Measurements from ENCODE around the gene MBD1.
"Not testable (repeated sequence)": the region's sequence is repeated elsewhere in the genome, so short reads cannot be mapped to it uniquely, and the experiment has no call there.

Gene MBD1

DNA sequence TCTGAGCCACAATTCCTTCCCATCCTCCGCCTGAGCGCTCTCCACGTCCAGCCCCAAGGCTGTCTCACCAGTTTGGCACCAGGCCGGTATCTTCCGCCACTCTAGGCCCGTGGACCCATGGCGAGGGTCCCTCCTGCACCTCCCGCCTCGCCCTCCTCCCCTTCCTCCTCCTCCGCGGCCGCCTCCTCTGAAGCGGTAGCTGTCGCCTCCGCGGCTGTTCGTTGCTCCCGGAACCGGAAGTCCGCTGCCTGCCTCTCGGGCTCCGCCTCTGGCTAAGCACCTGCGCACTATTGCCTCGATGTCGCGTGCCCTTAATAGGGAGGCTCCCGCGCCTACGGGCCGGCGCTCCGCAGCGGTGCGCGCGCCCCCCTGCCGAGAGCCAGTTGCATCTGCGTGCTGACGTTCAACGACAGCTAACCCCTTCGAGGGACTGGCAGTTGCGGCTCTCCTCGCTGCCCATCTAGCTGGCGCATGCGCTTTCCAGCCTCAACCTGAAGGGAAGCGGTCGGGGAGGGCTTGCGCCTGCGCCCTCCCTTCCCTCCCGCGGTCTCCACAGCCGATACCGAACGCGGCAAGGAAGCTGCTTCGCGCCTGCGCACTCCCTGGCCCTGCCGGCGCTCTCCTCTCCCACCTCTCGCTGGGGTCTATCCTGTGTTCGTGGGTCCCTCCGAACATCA lies at the start of gene MBD1:
Gene MBD1, minus strand, starts transcription at position 229 of the 677 bp plus-strand sequence. CDS start 1,531 bp downstream, outside the sequence.
- Histone ChIP-seq H3K9ac (ENCODE audit: low read length) (peak within 1 kb of the TSS; percentile 98), H3K36me3 (ENCODE audit: control insufficient read depth, insufficient read depth, low read length, severe bottlenecking) (peaks cover 38% of the 10 kb centered on the region), H3K9me3 (ENCODE audit: control insufficient read depth, low read length) (no peaks in the 10 kb centered on the region), H3K27me3 (replicated peaks; ENCODE audit: control insufficient read depth, insufficient read depth, low read length) (no peaks in the 10 kb centered on the region), H3K4me3 (ENCODE audit: low read length) (peak within 1 kb of the TSS; percentile 99), H3K4me1 (ENCODE audit: control insufficient read depth, insufficient read depth, low read length) (peaks cover 23% of the 10 kb centered on the region)
- DNase-seq (ENCODE audit: low read depth): peak; percentile 99

GRCh38 chr18:50330176-50330575 lies 48.9 kb upstream of the MBD1 start:
- peaks cover 5% of the 10 kb centered on the region for H3K9me3 ChIP-seq (ENCODE audit: control insufficient read depth, low read length)
- no peaks in the 10 kb centered on the region for H3K4me1 ChIP-seq (ENCODE audit: control insufficient read depth, insufficient read depth, low read length)
- peaks cover 13% of the 10 kb centered on the region for H3K27me3 ChIP-seq (replicated peaks; ENCODE audit: control insufficient read depth, insufficient read depth, low read length)
- H3K4me3 ChIP-seq (ENCODE audit: low read length): no peak overlapping the region
- H3K9ac ChIP-seq (ENCODE audit: low read length): no peak overlapping the region
- DNase-seq (ENCODE audit: low read depth): no peak
- no peaks in the 10 kb centered on the region for H3K36me3 ChIP-seq (ENCODE audit: control insufficient read depth, insufficient read depth, low read length, severe bottlenecking)

- DNase-seq (ENCODE audit: low read depth): no peak
- H3K9me3 ChIP-seq (ENCODE audit: control insufficient read depth, low read length): peaks cover 5% of the 10 kb centered on the region
- no peak overlapping the region for H3K9ac ChIP-seq (ENCODE audit: low read length)
- H3K4me1 ChIP-seq (ENCODE audit: control insufficient read depth, insufficient read depth, low read length): no peaks in the 10 kb centered on the region
- H3K4me3 ChIP-seq (ENCODE audit: low read length): no peak overlapping the region
- no peaks in the 10 kb centered on the region for H3K36me3 ChIP-seq (ENCODE audit: control insufficient read depth, insufficient read depth, low read length, severe bottlenecking)
- peaks cover 13% of the 10 kb centered on the region for H3K27me3 ChIP-seq (replicated peaks; ENCODE audit: control insufficient read depth, insufficient read depth, low read length)
Observed at GRCh38 chr18:50327983-50328382, 46.7 kb upstream of the MBD1 start.

- no peak overlapping the region for H3K4me3 ChIP-seq (ENCODE audit: low read length)
- H3K9me3 ChIP-seq (ENCODE audit: control insufficient read depth, low read length): no peaks in the 10 kb centered on the region
- H3K36me3 ChIP-seq (ENCODE audit: control insufficient read depth, insufficient read depth, low read length, severe bottlenecking): no peaks in the 10 kb centered on the region
- peaks cover 2% of the 10 kb centered on the region for H3K27me3 ChIP-seq (replicated peaks; ENCODE audit: control insufficient read depth, insufficient read depth, low read length)
- H3K9ac ChIP-seq (ENCODE audit: low read length): no peak overlapping the region
- no peaks in the 10 kb centered on the region for H3K4me1 ChIP-seq (ENCODE audit: control insufficient read depth, insufficient read depth, low read length)
- no peak for DNase-seq (ENCODE audit: low read depth)
Observed at GRCh38 chr18:50320719-50321118, 39.4 kb upstream of the MBD1 start.

DNA sequence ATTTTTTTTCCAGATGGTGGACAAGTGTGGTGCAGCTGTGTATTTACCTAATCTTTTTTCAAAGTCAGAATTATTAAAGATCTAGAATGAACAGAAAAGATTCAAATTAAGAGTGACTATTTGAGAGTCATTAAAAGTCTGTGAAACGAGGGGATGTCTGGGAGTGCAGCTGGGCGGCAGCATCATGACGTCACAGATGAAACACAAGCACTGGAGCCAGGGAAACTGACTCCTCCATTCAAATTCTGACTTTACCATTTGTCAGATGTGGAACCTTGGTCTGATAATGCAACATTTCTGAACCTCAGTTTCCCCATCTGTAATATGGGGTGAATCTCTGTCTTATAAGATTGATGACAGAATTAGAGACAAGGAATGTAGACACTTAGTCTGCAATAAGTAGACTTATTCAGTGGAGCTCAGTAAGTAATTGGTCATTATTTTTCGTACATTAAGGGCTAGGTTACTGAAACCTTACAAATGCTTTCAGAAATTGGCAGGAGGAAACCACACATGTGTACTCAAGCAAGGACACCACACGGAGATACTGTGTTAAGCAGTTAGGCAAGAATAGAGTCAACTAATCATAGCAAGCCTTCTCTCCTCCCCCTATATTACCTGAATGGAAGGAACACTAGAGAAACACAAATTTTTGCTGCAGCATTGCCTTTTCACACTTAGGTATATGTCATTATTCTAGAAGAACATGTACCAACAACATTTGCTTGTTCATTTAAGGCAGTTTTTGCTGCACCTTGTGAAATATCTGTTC lies 34.0 kb upstream of the MBD1 start:
- peaks cover 5% of the 10 kb centered on the region for H3K27me3 ChIP-seq (replicated peaks; ENCODE audit: control insufficient read depth, insufficient read depth, low read length)
- no peak overlapping the region for H3K4me3 ChIP-seq (ENCODE audit: low read length)
- H3K36me3 ChIP-seq (ENCODE audit: control insufficient read depth, insufficient read depth, low read length, severe bottlenecking): no peaks in the 10 kb centered on the region
- H3K9me3 ChIP-seq (ENCODE audit: control insufficient read depth, low read length): no peaks in the 10 kb centered on the region
- H3K4me1 ChIP-seq (ENCODE audit: control insufficient read depth, insufficient read depth, low read length): no peaks in the 10 kb centered on the region
- DNase-seq (ENCODE audit: low read depth): no peak
- no peak overlapping the region for H3K9ac ChIP-seq (ENCODE audit: low read length)

DNA sequence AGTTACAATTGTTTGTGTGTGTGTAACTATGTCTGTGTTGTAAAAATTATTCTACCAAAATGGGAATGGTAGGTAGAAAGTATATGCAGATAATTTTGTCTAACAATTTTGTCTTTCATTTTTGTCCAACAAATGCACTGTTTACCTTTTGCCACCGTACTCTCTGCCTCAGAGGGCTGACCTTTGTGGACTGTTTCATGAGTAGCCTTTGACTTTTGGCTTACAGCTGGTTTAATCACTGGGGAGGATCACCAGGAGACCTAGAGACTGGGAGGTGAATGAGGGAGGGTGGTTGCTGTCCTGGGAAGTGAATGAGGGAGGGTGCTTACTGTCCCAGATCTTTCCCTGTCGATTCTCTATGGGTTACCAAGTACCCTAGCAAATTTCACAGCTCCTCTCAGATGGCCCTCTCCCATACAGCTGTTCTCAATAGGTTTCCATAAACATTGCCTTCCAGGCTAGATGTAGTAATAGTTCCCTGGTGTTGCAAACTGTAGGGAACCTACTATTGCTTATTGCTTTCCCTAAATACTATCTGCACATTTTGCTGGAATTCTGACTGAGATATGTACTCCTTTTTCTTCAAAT lies 32.6 kb upstream of the MBD1 start:
- Histone ChIP-seq H3K4me3 (ENCODE audit: low read length) (no peak overlapping the region), H3K36me3 (ENCODE audit: control insufficient read depth, insufficient read depth, low read length, severe bottlenecking) (no peaks in the 10 kb centered on the region), H3K9me3 (ENCODE audit: control insufficient read depth, low read length) (no peaks in the 10 kb centered on the region), H3K27me3 (replicated peaks; ENCODE audit: control insufficient read depth, insufficient read depth, low read length) (peaks cover 5% of the 10 kb centered on the region), H3K9ac (ENCODE audit: low read length) (no peak overlapping the region), H3K4me1 (ENCODE audit: control insufficient read depth, insufficient read depth, low read length) (no peaks in the 10 kb centered on the region)
- no peak for DNase-seq (ENCODE audit: low read depth)

GRCh38 chr18:50313031-50313607 lies 31.8 kb upstream of the MBD1 start:
- no peak for DNase-seq (ENCODE audit: low read depth)
- Histone ChIP-seq H3K9me3 (ENCODE audit: control insufficient read depth, low read length) (no peaks in the 10 kb centered on the region), H3K9ac (ENCODE audit: low read length) (no peak overlapping the region), H3K27me3 (replicated peaks; ENCODE audit: control insufficient read depth, insufficient read depth, low read length) (peaks cover 5% of the 10 kb centered on the region), H3K36me3 (ENCODE audit: control insufficient read depth, insufficient read depth, low read length, severe bottlenecking) (no peaks in the 10 kb centered on the region), H3K4me3 (ENCODE audit: low read length) (no peak overlapping the region), H3K4me1 (ENCODE audit: control insufficient read depth, insufficient read depth, low read length) (peaks cover 7% of the 10 kb centered on the region)

DNA sequence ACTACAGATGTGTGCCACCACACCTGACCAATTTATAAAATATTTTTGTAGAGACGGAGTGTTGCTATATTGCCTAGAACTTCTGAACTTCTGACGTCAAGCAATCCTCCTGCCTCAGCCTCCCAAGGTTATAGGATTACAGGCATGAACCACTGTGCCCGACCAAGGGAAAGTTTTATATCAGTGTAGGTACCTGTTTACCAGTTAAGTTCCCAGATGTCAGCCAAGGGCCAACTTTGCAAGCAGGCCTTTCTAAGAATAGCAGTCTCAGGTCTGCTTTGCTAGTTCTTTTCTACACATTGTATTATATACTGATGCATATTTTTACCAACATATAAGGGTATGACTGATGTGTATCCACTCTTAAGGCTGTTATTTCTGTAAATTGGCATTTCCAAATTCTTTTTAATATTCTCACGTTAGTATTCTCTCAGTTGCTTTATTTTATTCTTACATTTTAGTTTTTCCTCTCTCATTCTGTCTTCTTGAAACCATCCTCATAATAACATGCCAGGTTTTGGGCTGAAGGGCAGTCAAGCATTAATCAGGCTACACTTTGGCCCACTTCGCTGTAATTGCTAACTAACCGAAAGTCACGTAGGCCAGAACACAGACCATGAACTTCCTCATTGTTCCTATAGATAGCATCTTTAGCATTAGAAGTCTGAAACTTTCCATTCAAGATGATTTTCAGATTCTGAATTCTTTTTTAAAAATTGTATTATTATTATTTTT lies 31.1 kb upstream of the MBD1 start:
- H3K9me3 ChIP-seq (ENCODE audit: control insufficient read depth, low read length): no peaks in the 10 kb centered on the region
- no peak overlapping the region for H3K9ac ChIP-seq (ENCODE audit: low read length)
- H3K36me3 ChIP-seq (ENCODE audit: control insufficient read depth, insufficient read depth, low read length, severe bottlenecking): no peaks in the 10 kb centered on the region
- no peak overlapping the region for H3K4me3 ChIP-seq (ENCODE audit: low read length)
- peaks cover 5% of the 10 kb centered on the region for H3K27me3 ChIP-seq (replicated peaks; ENCODE audit: control insufficient read depth, insufficient read depth, low read length)
- DNase-seq (ENCODE audit: low read depth): no peak
- H3K4me1 ChIP-seq (ENCODE audit: control insufficient read depth, insufficient read depth, low read length): peaks cover 7% of the 10 kb centered on the region

DNA sequence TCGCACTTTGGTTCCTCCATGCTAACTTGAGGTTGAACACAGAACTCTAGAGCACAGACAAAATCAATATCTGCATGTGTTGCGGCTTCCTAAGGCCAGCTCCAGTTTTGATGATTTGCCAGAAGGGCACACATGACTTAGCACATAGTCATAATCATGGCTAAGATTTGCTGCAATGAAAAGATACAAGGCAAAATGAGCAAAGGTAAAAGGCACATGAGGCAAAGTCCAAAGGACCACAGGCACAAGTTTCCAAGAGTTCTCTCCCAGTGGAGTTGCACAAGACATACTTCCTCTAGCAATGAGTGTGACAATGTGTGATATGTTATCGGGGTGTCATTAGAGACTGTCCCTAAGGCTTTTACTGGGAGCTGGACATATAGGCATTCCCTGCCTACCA lies 30.3 kb upstream of the MBD1 start:
- H3K9ac ChIP-seq (ENCODE audit: low read length): no peak overlapping the region
- no peaks in the 10 kb centered on the region for H3K36me3 ChIP-seq (ENCODE audit: control insufficient read depth, insufficient read depth, low read length, severe bottlenecking)
- H3K4me3 ChIP-seq (ENCODE audit: low read length): no peak overlapping the region
- no peaks in the 10 kb centered on the region for H3K9me3 ChIP-seq (ENCODE audit: control insufficient read depth, low read length)
- H3K4me1 ChIP-seq (ENCODE audit: control insufficient read depth, insufficient read depth, low read length): peaks cover 15% of the 10 kb centered on the region
- H3K27me3 ChIP-seq (replicated peaks; ENCODE audit: control insufficient read depth, insufficient read depth, low read length): peaks cover 5% of the 10 kb centered on the region
- no peak for DNase-seq (ENCODE audit: low read depth)

- Histone ChIP-seq H3K4me1 (ENCODE audit: control insufficient read depth, insufficient read depth, low read length) (peaks cover 15% of the 10 kb centered on the region), H3K9me3 (ENCODE audit: control insufficient read depth, low read length) (peaks cover 3% of the 10 kb centered on the region), H3K36me3 (ENCODE audit: control insufficient read depth, insufficient read depth, low read length, severe bottlenecking) (no peaks in the 10 kb centered on the region), H3K9ac (ENCODE audit: low read length) (no peak overlapping the region), H3K27me3 (replicated peaks; ENCODE audit: control insufficient read depth, insufficient read depth, low read length) (no peaks in the 10 kb centered on the region), H3K4me3 (ENCODE audit: low read length) (no peak overlapping the region)
- no peak for DNase-seq (ENCODE audit: low read depth)
Observed at GRCh38 chr18:50310080-50310479, 28.8 kb upstream of the MBD1 start.

GRCh38 chr18:50308851-50309250 lies 27.5 kb upstream of the MBD1 start:
- not testable (repeated sequence) for H3K4me3 ChIP-seq (ENCODE audit: low read length); H3K36me3 ChIP-seq (ENCODE audit: control insufficient read depth, insufficient read depth, low read length, severe bottlenecking); H3K9me3 ChIP-seq (ENCODE audit: control insufficient read depth, low read length); H3K9ac ChIP-seq (ENCODE audit: low read length); H3K27me3 ChIP-seq (replicated peaks; ENCODE audit: control insufficient read depth, insufficient read depth, low read length); DNase-seq (ENCODE audit: low read depth)
- H3K4me1 ChIP-seq (ENCODE audit: control insufficient read depth, insufficient read depth, low read length): peaks cover 15% of the 10 kb centered on the region
